HepG2 (cell line): ENCODE results near the gene HTR1D. TPM values are rescaled to one million over a fixed set of nuclear protein-coding genes. Genes with fewer than 3 reads are reported as not detected.

Experiments used
- ISL2 ChIP-seq: sonication (generic); formaldehyde crosslinking; IDR thresholded peaks from 2 replicates; pipeline ENCODE4 v1.5.0; 2020; ENCODE audit warnings: missing genetic modification reagents
- KDM1A ChIP-seq: IDR thresholded peaks from 2 replicates; pipeline ENCODE4 v1.6.1; 2016; ENCODE audit warnings: missing compliant biosample characterization
- KIAA2018 ChIP-seq: sonication (generic); formaldehyde crosslinking; IDR thresholded peaks from 2 replicates; pipeline ENCODE4 v1.5.0; 2020; ENCODE audit warnings: mild to moderate bottlenecking, missing genetic modification reagents, borderline replicate concordance
- MLLT10 ChIP-seq: sonication (generic); formaldehyde crosslinking; IDR thresholded peaks from 2 replicates; pipeline ENCODE4 v1.4.0; 2020; ENCODE audit warnings: missing genetic modification reagents
- ZNF318 ChIP-seq: sonication (generic); formaldehyde crosslinking; IDR thresholded peaks from 2 replicates; pipeline ENCODE4 v1.4.0; 2020; ENCODE audit warnings: mild to moderate bottlenecking, missing genetic modification reagents
- ZNF430 ChIP-seq: sonication (generic); formaldehyde crosslinking; IDR thresholded peaks from 2 replicates; pipeline ENCODE4 v1.9.0; 2021; ENCODE audit warnings: mild to moderate bottlenecking, missing genetic modification reagents
- polyA plus RNA-seq, 8 experiments: library from polyadenylated mRNA; depleted of rRNA in 3 of 8; stranded (reverse) in 7 of 8; unstranded in 1 of 8; fragments of >200 nt; fragmentation: Illumina TruSeq in 4 of 8; extraction: Trizol in 4 of 8; gene quantifications; 2 replicates each; pipeline versions ENCODE4 v1.2.1 to v1.2.3, GENCODE V29; 2011 to 2016; ENCODE audit warnings: low read depth in 4 of 8, missing spikeins in 1 of 8, mixed read lengths in 1 of 8; ENCODE audit not compliant: insufficient read depth in 1 of 8
- total RNA-seq, 5 experiments: library from RNA; depleted of rRNA; stranded (reverse); fragments of >200 nt; fragmentation: Illumina TruSeq; extraction: Trizol; gene quantifications; 2 replicates each; pipeline ENCODE4 v1.2.3, GENCODE V29; 2016; ENCODE audit warnings: low read depth in 1 of 5

Gene HTR1D
- total and polyA plus RNA-seq, 2 of the 13 experiments (the other 11 are each of a cell fraction or from before 2014, with no cell fraction given), result 0.04 to 0.07 TPM

- TF ChIP-seq ZNF318, result no peak
- no peak for TF ChIP-seq MLLT10 (CRISPR knock-in tag)
- no peak for TF ChIP-seq ZNF430 (CRISPR knock-in tag)
- no peak for TF ChIP-seq KIAA2018 (CRISPR knock-in tag)
- TF ChIP-seq KDM1A, result no peak
- TF ChIP-seq ISL2 (CRISPR knock-in tag), result no peak
These were observed 22.9 kb downstream of the HTR1D start (continued) for GRCh38 chr1:23194119-23194984.
